Loucy (cell line): ENCODE results near the gene IRF1.

Experiments
- H2AFZ ChIP-seq: fragments of 200-600 bp; sonication (generic); 2 replicates; pipeline ENCODE4 v1.6.0; 2016; ENCODE audit warnings: antibody characterized with exemption, mild to moderate bottlenecking, low read length, moderate library complexity
- H3F3A ChIP-seq: fragments of 200-600 bp; 2 replicates; pipeline ENCODE4 v1.6.0; 2016; ENCODE audit warnings: antibody characterized with exemption, low read depth, mild to moderate bottlenecking
- H3K27me3 ChIP-seq: fragments of 200-600 bp; sonication (generic); 2 replicates; pipeline ENCODE4 v1.6.1; 2014; ENCODE audit warnings: low read length, mild to moderate bottlenecking; ENCODE audit not compliant: insufficient read depth, poor library complexity, severe bottlenecking
- H3K36me3 ChIP-seq: fragments of 200-600 bp; sonication (generic); 2 replicates; pipeline ENCODE4 v1.6.1; 2016; ENCODE audit warnings: low read length; ENCODE audit not compliant: insufficient read depth
- H3K4me1 ChIP-seq: fragments of 200-600 bp; sonication (generic); 2 replicates; pipeline ENCODE4 v1.5.1; 2014; ENCODE audit warnings: low read length, mild to moderate bottlenecking; ENCODE audit not compliant: insufficient read depth, poor library complexity, severe bottlenecking
- H3K4me2 ChIP-seq: fragments of 200-600 bp; sonication (generic); 2 replicates; pipeline ENCODE4 v1.6.0; 2014; ENCODE audit warnings: antibody characterized with exemption, low read length, low read depth, mild to moderate bottlenecking; ENCODE audit not compliant: poor library complexity, severe bottlenecking
- H3K4me3 ChIP-seq: fragments of 200-600 bp; sonication (generic); 2 replicates; pipeline ENCODE4 v1.5.1; 2014; ENCODE audit warnings: low read length, mild to moderate bottlenecking, mixed read lengths; ENCODE audit not compliant: poor library complexity, severe bottlenecking
- H3K79me2 ChIP-seq: fragments of 200-600 bp; sonication (generic); 2 replicates; pipeline ENCODE4 v1.6.1; 2014; ENCODE audit warnings: low read length; ENCODE audit not compliant: insufficient read depth
- H3K9ac ChIP-seq: fragments of 200-600 bp; sonication (generic); 2 replicates; pipeline ENCODE4 v1.6.0; 2014; ENCODE audit warnings: mild to moderate bottlenecking, low read depth, low read length, moderate library complexity; ENCODE audit not compliant: poor library complexity, severe bottlenecking
- H3K9me2 ChIP-seq: fragments of 200-600 bp; sonication (generic); replicated peaks from 2 replicates; pipeline ENCODE4 v1.6.1; 2016; ENCODE audit warnings: low read depth, low read length, mixed read lengths
- H3K9me3 ChIP-seq: fragments of 200-600 bp; sonication (generic); 2 replicates; pipeline ENCODE4 v1.6.1; 2014; ENCODE audit warnings: mild to moderate bottlenecking, antibody characterized with exemption, low read length, low read depth; ENCODE audit not compliant: insufficient read depth
- H4K20me1 ChIP-seq: fragments of 200-600 bp; sonication (generic); 2 replicates; pipeline ENCODE4 v1.6.0; 2014; ENCODE audit warnings: antibody characterized with exemption, low read length, mild to moderate bottlenecking; ENCODE audit not compliant: insufficient read depth, poor library complexity, severe bottlenecking
- CTCF ChIP-seq: fragments of 200-600 bp; sonication (generic); conservative IDR thresholded peaks from 2 replicates; pipeline ENCODE4 v1.5.1; 2014; ENCODE audit warnings: mild to moderate bottlenecking, antibody characterized with exemption, low read length
- EZH2phosphoT487 ChIP-seq: fragments of 200-600 bp; IDR thresholded peaks from 2 replicates; pipeline ENCODE4 v1.6.1; 2018; ENCODE audit warnings: antibody characterized with exemption, mild to moderate bottlenecking, moderate library complexity, borderline replicate concordance

IRF1 gene

GRCh38 chr5:132462333-132462732 lies 28.2 kb downstream of the IRF1 start:
- no peak overlapping the region for H2AFZ ChIP-seq
- no peak overlapping the region for H3K4me2 ChIP-seq
- H3K79me2 ChIP-seq, result peaks cover 53% of the 10 kb centered on the region
- no peaks in the 10 kb centered on the region for H3K27me3 ChIP-seq
- H3F3A ChIP-seq, result peaks cover 13% of the 10 kb centered on the region
- H4K20me1 ChIP-seq, result no peaks in the 10 kb centered on the region
- no peaks in the 10 kb centered on the region for H3K9me3 ChIP-seq
- H3K9ac ChIP-seq, result no peak overlapping the region
- H3K4me3 ChIP-seq, result no peak overlapping the region
- TF ChIP-seq CTCF (no peak), EZH2phosphoT487 (no peak)
- H3K36me3 ChIP-seq, result no peaks in the 10 kb centered on the region
- H3K4me1 ChIP-seq, result peaks cover 81% of the 10 kb centered on the region
- no peaks in the 10 kb centered on the region for H3K9me2 ChIP-seq

GRCh38 chr5:132461569-132462070 lies 29.0 kb downstream of the IRF1 start:
- Histone ChIP-seq H3K27me3 (no peaks in the 10 kb centered on the region), H3K4me1 (peaks cover 83% of the 10 kb centered on the region), H3K79me2 (peaks cover 53% of the 10 kb centered on the region), H4K20me1 (no peaks in the 10 kb centered on the region), H2AFZ (no peak overlapping the region), H3K4me3 (no peak overlapping the region), H3F3A (peaks cover 8% of the 10 kb centered on the region; the same call in 1 of the 2 replicates), H3K9me3 (no peaks in the 10 kb centered on the region), H3K9ac (no peak overlapping the region), H3K36me3 (no peaks in the 10 kb centered on the region), H3K9me2 (no peaks in the 10 kb centered on the region), H3K4me2 (no peak overlapping the region)
- TF ChIP-seq EZH2phosphoT487 (no peak), CTCF (no peak)

- Histone ChIP-seq H3K9me2 (no peaks in the 10 kb centered on the region), H2AFZ (no peak overlapping the region), H3F3A (peaks cover 10% of the 10 kb centered on the region; the same call in 1 of the 2 replicates), H3K36me3 (no peaks in the 10 kb centered on the region), H3K9me3 (no peaks in the 10 kb centered on the region), H3K4me2 (no peak overlapping the region), H3K4me3 (no peak overlapping the region), H3K9ac (no peak overlapping the region), H3K4me1 (peaks cover 86% of the 10 kb centered on the region), H4K20me1 (no peaks in the 10 kb centered on the region), H3K79me2 (peaks cover 53% of the 10 kb centered on the region), H3K27me3 (no peaks in the 10 kb centered on the region)
- TF ChIP-seq CTCF (no peak), EZH2phosphoT487 (no peak)
These were observed 29.6 kb downstream of the IRF1 start for GRCh38 chr5:132460846-132461568.
